NT2/D1 (cell line): Measurements from ENCODE around the gene SH3PXD2B.

ENCODE experiments used
- YY1 ChIP-seq: IDR thresholded peaks from 2 replicates; pipeline ENCODE4 v1.6.1; 2011; ENCODE audit not compliant: insufficient read length, insufficient read depth
- ZNF274 ChIP-seq: IDR thresholded peaks from 2 replicates; pipeline ENCODE4 v1.6.1; 2011; ENCODE audit warnings: mild to moderate bottlenecking, low read depth, low read length

- TF ChIP-seq ZNF274 (no peak), YY1 (no peak)
Measured at GRCh38 chr5:172377438-172377837, 76.9 kb downstream of the SH3PXD2B start.
